Heart right ventricle (tissue), 16 donors: ENCODE results near the gene UBE2QL1. TPM values are rescaled to one million over a fixed set of nuclear protein-coding genes. Genes with fewer than 3 reads are reported as not detected.
A peak's percentile ranks its signal among the peaks of the same experiment; 100 is the strongest.

ENCODE experiments used
- ATAC-seq, 8 donors: fragments of 200-7000 bp; cut with Tn5 transposase; one replicate each; pipeline ENCODE4 v1.9.1; 2020; ENCODE audit warnings: mild to moderate bottlenecking in 8 of 8, moderate library complexity in 8 of 8, moderate number of reproducible peaks in 1 of 8
- DNase-seq, 2 donors: peaks; one replicate each; pipeline ENCODE4 v3.0.0-alpha.2; 2020
- H3K27ac ChIP-seq, 10 donors: fragments of 200-600 bp; sonication (generic) in 2 of 10; one replicate each; pipeline versions ENCODE4 v1.5.0 to v1.8.0; 2020 to 2022; ENCODE audit warnings: mild to moderate bottlenecking in 3 of 10
- H3K27me3 ChIP-seq, 7 donors: fragments of 200-600 bp; one replicate each; pipeline ENCODE4 v1.8.0; 2021 to 2022; ENCODE audit warnings: mild to moderate bottlenecking in 2 of 7
- H3K36me3 ChIP-seq, 9 donors: fragments of 200-600 bp; sonication (generic) in 1 of 9; one replicate each; pipeline versions ENCODE4 v1.5.0 to v1.8.0; 2020 to 2022; ENCODE audit warnings: mild to moderate bottlenecking in 2 of 9
- H3K4me1 ChIP-seq, 9 donors: fragments of 200-600 bp; sonication (generic) in 1 of 9; one replicate each; pipeline versions ENCODE4 v1.5.0 to v1.8.0; 2020 to 2022; ENCODE audit warnings: mild to moderate bottlenecking in 4 of 9
- H3K4me3 ChIP-seq, 10 donors: fragments of 200-600 bp; sonication (generic) in 2 of 10; one replicate each; pipeline versions ENCODE4 v1.5.0 to v1.8.0; 2020 to 2022; ENCODE audit warnings: mild to moderate bottlenecking in 7 of 10, moderate library complexity in 2 of 10
- H3K9me3 ChIP-seq, 11 donors: fragments of 200-600 bp in 10 of 11; sonication (generic) in 2 of 11; one replicate each; pipeline versions ENCODE4 v1.5.0 to v1.8.0; 2013 to 2022; ENCODE audit warnings: mild to moderate bottlenecking in 2 of 11, control low read depth in 1 of 11, moderate library complexity in 1 of 11
- WGBS, 2 donors: extraction: QIAGEN DNeasy Blood & Tissue Kit; methylation state at CpG; one replicate each; pipeline ENCODE4 v1.1.7; 2013; ENCODE audit warnings: inconsistent platforms in 1 of 2; 5-methylcytosine and 5-hydroxymethylcytosine counted together
- intact Hi-C, 10 donors: fragments of 100-400 bp; cut with DNase I; formaldehyde crosslinking; loops; one replicate each; pipeline versions ENCODE4 v1.11.1 to v1.14.2; 2022
- polyA plus RNA-seq, 2 donors: library from polyadenylated mRNA; stranded (reverse); fragments of 200-250 nt; gene quantifications; one replicate each; pipeline ENCODE4 v1.2.3, GENCODE V29; 2013
- total RNA-seq, 10 donors: library from RNA; stranded (reverse); fragmentation: NEBNext Ultra II Directional in 3 of 10; extraction: Animal tissue kit (Norgen Biotek cat#: 25700) in 3 of 10; gene quantifications; one replicate each; pipeline versions ENCODE4 v1.2.1 to v1.2.4, GENCODE V29; 2021 to 2023
- TF ChIP-seq, protein P1 (sequence below), 9 donors: fragments of 200-600 bp; sonication (generic) in 2 of 9; IDR thresholded peaks; one replicate each; pipeline versions ENCODE4 v1.5.0 to v1.8.0; 2021 to 2022; ENCODE audit warnings: antibody characterized with exemption in 9 of 9, mild to moderate bottlenecking in 5 of 9, moderate library complexity in 1 of 9
- donor health status: Arrhythmogenic right ventricular cardiomyopathy.
- donor health status: ischemic (EF 13 %, LVEDD 7.1; RV severe dilation, severe dysfunction).
- donor health status: healthy with polysubstance abuse.
- donor health status: DM: no; HTN: yes; CAD: no.
- donor health status: DM: no; HTN: no; CAD: no.
- donor health status: ischemic (EF 25% LVEDD 6.9; RV normal size, moderate dysfunction).
- donor health status: ischemic (EF 25% LVEDD 5.7; RV mildly dilated, moderate dysfunction).
- donor health status: healthy.
- donor health status: DM: yes; HTN: yes; CAD: no.
- donor health status: Ischemic cardiomyopathy.
- donor health status: ischemic (EF 35%, LVEDD 5.7; RV mildly dilated, moderate dysfunction).
- donor health status: nonischemic (EF 11% LVEDD 7.7; RV severe dilation, severe dysfunction).
- donor health status: DM: yes; HTN: yes; CAD: no.
- donor health status: PGD.
- donor health status: ischemic (EF 29% LVEDD 5.4; RV normal size, mild dysfunction).
- donor health status: nonischemic (EF 23%, LVEDD 6.1; RV moderate dilation, normal function).

The UBE2QL1 gene
- total and polyA plus RNA-seq, 12 donors, result 8.9 to 26.3 (median 18.1) TPM

DNA sequence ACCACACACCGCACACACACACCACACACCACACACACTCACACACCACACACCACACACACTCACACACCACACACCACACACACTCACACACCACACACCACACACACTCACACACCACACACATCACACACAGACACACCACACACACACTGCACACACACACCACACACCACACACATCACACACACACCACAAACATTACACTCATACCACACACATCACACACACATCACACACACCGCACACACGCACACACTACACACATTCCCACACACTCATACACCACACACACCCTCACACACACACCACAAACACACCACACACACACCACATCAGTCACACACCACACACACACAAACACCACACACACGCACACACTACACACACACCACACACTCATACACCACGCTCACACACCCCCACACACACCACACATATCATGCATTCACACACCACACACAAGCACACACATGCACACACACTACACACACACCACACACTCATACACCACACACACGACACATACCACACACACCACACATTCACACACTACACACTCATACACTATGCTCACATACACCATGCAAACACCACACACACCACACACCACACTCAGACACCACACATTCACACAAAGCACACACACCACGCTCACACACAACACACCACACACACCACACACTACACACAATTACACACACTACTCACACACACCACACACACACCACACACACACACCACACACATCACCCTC, 1.1 kb upstream of the UBE2QL1 start:
- WGBS, 2 donors, result 97 to 99% methylated on average over 7 of the region's 7 CpGs
- Histone ChIP-seq H3K4me3 (no peak overlapping the region), H3K27ac (no peak overlapping the region), H3K9me3 (peaks cover 0 to 7% (median 0%) of the 10 kb centered on the region in 11 donors), H3K36me3 (no peaks in the 10 kb centered on the region), H3K27me3 (peaks cover 0 to 37% (median 24%) of the 10 kb centered on the region in 7 donors), H3K4me1 (peaks cover 0 to 9% (median 2%) of the 10 kb centered on the region in 9 donors)
- intact Hi-C loops, result loop anchor here in 4 of 10 donors (5.0 to 10.0 kb wide), 4 partner anchors 70 to 143 kb away; partner anchors contain the start of gene MED10 (in 2 of the 4)
- ATAC-seq (peak in 1 of 8 donors; percentile 7), DNase-seq (no peak)
- TF ChIP-seq, protein P1, sequence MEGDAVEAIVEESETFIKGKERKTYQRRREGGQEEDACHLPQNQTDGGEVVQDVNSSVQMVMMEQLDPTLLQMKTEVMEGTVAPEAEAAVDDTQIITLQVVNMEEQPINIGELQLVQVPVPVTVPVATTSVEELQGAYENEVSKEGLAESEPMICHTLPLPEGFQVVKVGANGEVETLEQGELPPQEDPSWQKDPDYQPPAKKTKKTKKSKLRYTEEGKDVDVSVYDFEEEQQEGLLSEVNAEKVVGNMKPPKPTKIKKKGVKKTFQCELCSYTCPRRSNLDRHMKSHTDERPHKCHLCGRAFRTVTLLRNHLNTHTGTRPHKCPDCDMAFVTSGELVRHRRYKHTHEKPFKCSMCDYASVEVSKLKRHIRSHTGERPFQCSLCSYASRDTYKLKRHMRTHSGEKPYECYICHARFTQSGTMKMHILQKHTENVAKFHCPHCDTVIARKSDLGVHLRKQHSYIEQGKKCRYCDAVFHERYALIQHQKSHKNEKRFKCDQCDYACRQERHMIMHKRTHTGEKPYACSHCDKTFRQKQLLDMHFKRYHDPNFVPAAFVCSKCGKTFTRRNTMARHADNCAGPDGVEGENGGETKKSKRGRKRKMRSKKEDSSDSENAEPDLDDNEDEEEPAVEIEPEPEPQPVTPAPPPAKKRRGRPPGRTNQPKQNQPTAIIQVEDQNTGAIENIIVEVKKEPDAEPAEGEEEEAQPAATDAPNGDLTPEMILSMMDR (IDR thresholded peaks at IDR 0.05), result no peak

DNA sequence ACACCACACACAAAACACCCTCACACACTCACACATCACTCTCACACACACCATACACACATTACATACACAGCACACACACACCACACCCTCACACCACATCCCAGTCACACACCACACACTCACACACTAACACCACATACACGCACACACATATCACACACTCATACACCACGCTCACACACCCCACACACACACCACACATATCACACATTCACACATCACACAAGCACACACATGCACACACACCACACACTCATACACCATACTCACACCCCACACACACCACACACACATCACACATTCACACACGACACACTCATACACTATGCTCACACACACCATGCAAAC, 543 bp upstream of the UBE2QL1 start:
- Histone ChIP-seq H3K36me3 (no peaks in the 10 kb centered on the region), H3K4me3 (peak overlapping the region in 1 of 10 donors; percentile 51), H3K27ac (no peak overlapping the region), H3K9me3 (peaks cover 0 to 2% (median 0%) of the 10 kb centered on the region in 11 donors), H3K27me3 (peaks cover 0 to 42% (median 24%) of the 10 kb centered on the region in 7 donors), H3K4me1 (peaks cover 0 to 15% (median 7%) of the 10 kb centered on the region in 9 donors)
- intact Hi-C loops, result loop anchor here in 4 of 10 donors (5.0 to 10.0 kb wide), 4 partner anchors 71 to 143 kb away; partner anchors contain the start of gene MED10 (in 2 of the 4)
- TF ChIP-seq, protein P1 (IDR thresholded peaks at IDR 0.05), result no peak
- no peak for ATAC-seq
- WGBS, 2 donors, result 98 to 100% methylated on average over 3 of the region's 3 CpGs
- DNase-seq, result no peak

DNA sequence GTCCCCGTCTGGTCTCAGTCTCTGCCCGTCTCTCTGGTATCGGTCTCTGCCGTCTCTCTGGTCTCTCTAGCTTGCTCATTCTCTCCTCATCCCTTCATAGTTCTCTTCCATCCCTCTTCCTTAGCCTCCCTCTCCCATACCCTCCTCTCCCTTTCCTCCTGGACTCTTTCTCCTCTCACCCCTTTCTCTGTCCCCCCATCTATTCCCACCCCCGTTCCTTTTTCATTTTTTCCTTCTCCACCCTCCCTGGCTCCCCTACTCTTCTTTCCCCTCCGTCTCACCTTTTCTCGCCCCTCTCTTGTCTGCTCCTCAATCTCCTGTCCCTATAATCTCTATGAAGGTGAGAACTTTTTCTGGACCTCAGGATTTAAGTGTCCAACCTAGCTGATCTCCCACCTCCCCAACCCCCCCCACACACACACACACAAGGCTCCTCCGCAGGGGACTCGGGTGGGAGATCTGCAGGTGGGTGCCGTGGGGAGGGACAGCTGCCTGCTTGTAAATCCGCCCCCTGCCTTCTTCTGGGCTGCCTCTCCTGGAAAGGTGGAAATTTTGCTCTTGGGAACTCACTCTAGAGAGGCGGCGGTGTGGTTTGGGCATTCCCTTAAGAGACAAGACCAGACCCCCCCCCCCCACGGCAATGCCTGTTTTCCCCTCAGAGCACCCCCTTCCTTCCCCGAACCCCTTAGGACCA, 953 bp downstream of the UBE2QL1 start:
- peak in 3 of 8 donors; percentile 3 for ATAC-seq
- TF ChIP-seq, protein P1 (IDR thresholded peaks at IDR 0.05), result no peak
- DNase-seq, result no peak
- intact Hi-C loops, result loop anchor here in 5 of 10 donors (5.0 to 10.0 kb wide), 4 partner anchors 72 to 145 kb away; partner anchors contain the start of gene MED10 (in 3 of the 5)
- Histone ChIP-seq H3K4me3 (peak overlapping the region; percentile 51 to 74 (median 68)), H3K4me1 (peaks cover 0 to 30% (median 19%) of the 10 kb centered on the region in 9 donors), H3K27me3 (peaks cover 0 to 42% (median 24%) of the 10 kb centered on the region in 7 donors), H3K36me3 (no peaks in the 10 kb centered on the region), H3K9me3 (no peaks in the 10 kb centered on the region), H3K27ac (peak overlapping the region in 9 of 10 donors; percentile 42 to 93 (median 64))
- WGBS, 2 donors, result 4 to 13% methylated on average over 15 of the region's 15 CpGs

- ATAC-seq (no peak), DNase-seq (no peak)
- intact Hi-C loops, result loop anchor here in 1 of 10 donors (5.0 kb wide), 1 partner anchor 73 kb away; the partner anchor contains the start of gene MED10
- 23 to 25% methylated on average over 9 of the region's 9 CpGs for WGBS, 2 donors
- no peaks in the 10 kb centered on the region for H3K9me3 ChIP-seq
- H3K27me3 ChIP-seq, result peaks cover 0 to 42% (median 24%) of the 10 kb centered on the region in 7 donors
- peak overlapping the region in 9 of 10 donors; percentile 12 to 93 (median 64) for H3K27ac ChIP-seq
- peaks cover 0 to 38% (median 19%) of the 10 kb centered on the region in 9 donors for H3K4me1 ChIP-seq
- no peaks in the 10 kb centered on the region for H3K36me3 ChIP-seq
- TF ChIP-seq, protein P1 (IDR thresholded peaks at IDR 0.05), result no peak
- H3K4me3 ChIP-seq, result peak overlapping the region; percentile 14 to 74 (median 68)
These were observed 1.7 kb downstream of the UBE2QL1 start for GRCh38 chr5:6450319-6450833.
